ENCODE data around the gene ZNF573. TPM values are rescaled to one million over a fixed set of nuclear protein-coding genes. Genes with fewer than 3 reads are reported as not detected.

Gene ZNF573
- polyA plus RNA-seq, 1 donor: 13.8 TPM

GRCh38 chr19:37695144-37695899 lies 84.1 kb downstream of the ZNF573 start:
- no peak for DNase-seq (ENCODE audit: low read depth)

GRCh38 chr19:37692956-37693620 lies 86.3 kb downstream of the ZNF573 start:
- DNase-seq (ENCODE audit: low read depth): no peak

GRCh38 chr19:37691881-37692504 lies 87.4 kb downstream of the ZNF573 start:
- peak; percentile 71 for DNase-seq (ENCODE audit: low read depth)

Other genes with a start within 250 kb of the ZNF573 start
- 5.6 TPM for gene ZNF571, start 184.8 kb downstream of the ZNF573 start, polyA plus RNA-seq (ENCODE audit: insufficient read length)
- gene ZNF540, start 184.7 kb downstream of the ZNF573 start, polyA plus RNA-seq (ENCODE audit: insufficient read length): 1.9 TPM
- 12.9 TPM for gene ZFP30, start 124.1 kb downstream of the ZNF573 start, polyA plus RNA-seq (ENCODE audit: insufficient read length)
- 4.9 TPM for gene ZNF607, start 59.8 kb downstream of the ZNF573 start, polyA plus RNA-seq (ENCODE audit: insufficient read length)
- 0.19 TPM for gene WDR87, start 127.0 kb upstream of the ZNF573 start, polyA plus RNA-seq (ENCODE audit: insufficient read length)
- 9.8 TPM for gene SIPA1L3, start 127.6 kb upstream of the ZNF573 start, polyA plus RNA-seq (ENCODE audit: insufficient read length)